ENCODE results near the gene GUCA1A.

- TF ChIP-seq CTCF (IDR thresholded peaks at IDR 0.05) (no peak), POLR2A (IDR thresholded peaks at IDR 0.05) (no peak), EP300 (IDR thresholded peaks at IDR 0.05) (no peak), POLR2AphosphoS5 (IDR thresholded peaks at IDR 0.05) (no peak)
Measured at GRCh38 chr6:42156638-42157037, 16.5 kb upstream of the GUCA1A start.

All from upper lobe of left lung (tissue), 4 donors.